ENCODE measurements around the gene SYTL2.

GRCh38 chr11:85695546-85695945, 115.4 kb downstream of the SYTL2 start:
- TF ChIP-seq NFIC (IDR thresholded peaks at IDR 0.05), result no peak
- no peak for TF ChIP-seq TAF1 (IDR thresholded peaks at IDR 0.05; ENCODE audit: low read depth)
- TF ChIP-seq REST (IDR thresholded peaks at IDR 0.05; ENCODE audit: low read depth), result no peak
- no peak for TF ChIP-seq CREB1 (IDR thresholded peaks at IDR 0.05; ENCODE audit: low read depth)
- no peak for TF ChIP-seq RAD21 (IDR thresholded peaks at IDR 0.05; ENCODE audit: low read depth)
- TF ChIP-seq USF1 (IDR thresholded peaks at IDR 0.05), result no peak
